ENCODE data around the gene LCAT.
A peak's percentile ranks its signal among the peaks of the same experiment; 100 is the strongest.

Gene LCAT

GRCh38 chr16:67892375-67892774, 51.5 kb downstream of the LCAT start:
- H3K27ac ChIP-seq = peak overlapping the region in 7 of 11 experiments; percentile 11 to 96 (median 43); a peak in 11 of 22 replicates
- peak overlapping the region; percentile 89 to 99 (median 92) for H3K4me3 ChIP-seq

More at GRCh38 chr16:67892375-67892774, 51.5 kb downstream of the LCAT start:
- TF ChIP-seq Cebpa-rat (IDR thresholded peaks at IDR 0.05) = no peak
- H3K9ac ChIP-seq = peak overlapping the region; percentile 69 to 99 (median 98)
- H3K27me3 ChIP-seq = no peaks in the 10 kb centered on the region
- peaks cover 7 to 30% (median 11%) of the 10 kb centered on the region in 11 experiments; a peak in 13 of 22 replicates for H4K20me1 ChIP-seq
- H3K4me1 ChIP-seq = peaks cover 17 to 25% (median 20%) of the 10 kb centered on the region in 10 experiments
- no peaks in the 10 kb centered on the region for H3K9me3 ChIP-seq (replicated peaks in 1 of 11)
- H3K4me2 ChIP-seq = peak overlapping the region; percentile 61 to 88 (median 71)
- peaks cover 0 to 21% (median 2%) of the 10 kb centered on the region in 11 experiments; a peak in 7 of 22 replicates for H3K36me3 ChIP-seq
